ENCODE measurements around the gene POP4.

The POP4 gene

DNA sequence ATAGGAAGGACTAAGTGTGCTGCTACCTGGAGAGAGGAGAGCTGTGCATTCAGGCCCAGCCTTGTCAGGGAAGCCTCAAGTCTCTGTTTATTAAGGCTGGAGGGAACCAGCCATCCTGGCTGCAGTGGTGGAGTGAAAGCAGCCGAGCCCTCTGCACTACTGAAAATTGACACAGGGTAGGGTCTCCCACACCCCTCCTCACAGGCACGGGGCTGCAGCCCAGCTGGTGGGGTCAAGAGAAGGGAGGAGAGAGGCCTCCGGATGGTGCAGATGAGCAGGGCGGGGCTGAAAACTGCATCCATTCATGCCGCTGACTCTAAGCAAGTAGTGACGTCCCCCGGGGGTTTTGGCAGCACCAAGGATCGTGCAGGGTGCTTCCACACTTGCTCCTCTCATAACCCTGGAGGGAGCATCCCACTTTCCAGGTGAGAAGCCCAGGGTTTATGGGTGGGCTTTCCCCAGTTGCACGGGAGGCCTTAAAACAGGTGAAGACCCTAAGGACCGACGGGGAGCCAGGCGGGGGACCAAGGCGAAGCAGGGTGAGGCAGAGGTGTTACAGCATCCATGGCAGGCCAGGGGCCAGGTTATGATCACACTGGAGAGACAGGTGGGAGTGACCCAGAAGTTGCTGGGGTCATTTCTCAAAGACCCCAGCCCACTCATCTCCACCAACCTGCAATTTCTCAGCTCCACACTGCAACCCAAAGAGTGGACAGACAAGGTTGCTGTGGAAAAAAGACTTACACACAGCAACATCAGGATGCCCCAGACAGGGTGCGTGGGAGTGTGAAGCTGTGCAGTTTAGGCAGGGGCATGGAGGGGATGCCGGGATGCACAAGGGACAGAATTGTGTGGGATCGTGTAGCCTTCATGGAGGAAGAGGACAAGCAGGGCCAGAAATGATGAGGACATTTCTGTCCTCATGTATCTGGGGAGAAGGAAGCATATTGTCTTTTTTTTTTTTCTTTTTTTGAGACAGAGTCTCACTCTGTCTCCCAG lies 43.5 kb upstream of the POP4 start:
- H3K27ac ChIP-seq (ENCODE audit: extremely low read depth, low read depth, low read length), result no peak overlapping the region
- TF ChIP-seq, protein P1, sequence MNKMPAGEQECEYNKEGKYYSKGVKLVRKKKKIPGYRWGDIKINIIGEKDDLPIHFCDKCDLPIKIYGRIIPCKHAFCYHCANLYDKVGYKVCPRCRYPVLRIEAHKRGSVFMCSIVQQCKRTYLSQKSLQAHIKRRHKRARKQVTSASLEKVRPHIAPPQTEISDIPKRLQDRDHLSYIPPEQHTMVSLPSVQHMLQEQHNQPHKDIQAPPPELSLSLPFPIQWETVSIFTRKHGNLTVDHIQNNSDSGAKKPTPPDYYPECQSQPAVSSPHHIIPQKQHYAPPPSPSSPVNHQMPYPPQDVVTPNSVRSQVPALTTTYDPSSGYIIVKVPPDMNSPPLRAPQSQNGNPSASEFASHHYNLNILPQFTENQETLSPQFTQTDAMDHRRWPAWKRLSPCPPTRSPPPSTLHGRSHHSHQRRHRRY (tag by site-specific recombination; IDR thresholded peaks at IDR 0.05), result no peak
- peak; percentile 20; the same call in 1 of the 2 replicates for TF ChIP-seq EGR2 (tag by site-specific recombination; IDR thresholded peaks at IDR 0.05; ENCODE audit: low read depth)
- TF ChIP-seq ZFHX2 (tag by site-specific recombination; conservative IDR thresholded peaks at IDR 0.05), result peak; percentile 59
- ChIA-PET CTCF (interaction anchor here (0.7 to 0.9 kb wide), 2 partner anchors 12 to 131 kb away, joined by 4 read pairs; no protein-coding TSS in a partner anchor), POLR2A (interaction anchor here (0.7 to 1.0 kb wide), 2 partner anchors 12 to 53 kb away, joined by 3 to 4 read pairs; no protein-coding TSS in a partner anchor)
- H3K4me3 ChIP-seq (ENCODE audit: low read depth, low read length), result no peak overlapping the region
- H3K36me3 ChIP-seq (ENCODE audit: control insufficient read depth in 2 of 2, insufficient read depth in 1 of 2, low read length in 2 of 2), result no peaks in the 10 kb centered on the region
- 0 out of 2 replicates have a peak, but pooled peaks cover 6% of the 10 kb centered on the region for H3K4me1 ChIP-seq (ENCODE audit: control insufficient read depth, insufficient read depth, low read length)
- peaks cover 7% of the 10 kb centered on the region; the same call in 1 of the 2 replicates for H3K9me3 ChIP-seq (ENCODE audit: control insufficient read depth, insufficient read depth, low read depth, low read length)

GRCh38 chr19:29563486-29564101 lies 42.5 kb upstream of the POP4 start:
- no peaks in the 10 kb centered on the region for H3K36me3 ChIP-seq (ENCODE audit: control insufficient read depth in 2 of 2, insufficient read depth in 1 of 2, low read length in 2 of 2)
- TF ChIP-seq, protein P2, sequence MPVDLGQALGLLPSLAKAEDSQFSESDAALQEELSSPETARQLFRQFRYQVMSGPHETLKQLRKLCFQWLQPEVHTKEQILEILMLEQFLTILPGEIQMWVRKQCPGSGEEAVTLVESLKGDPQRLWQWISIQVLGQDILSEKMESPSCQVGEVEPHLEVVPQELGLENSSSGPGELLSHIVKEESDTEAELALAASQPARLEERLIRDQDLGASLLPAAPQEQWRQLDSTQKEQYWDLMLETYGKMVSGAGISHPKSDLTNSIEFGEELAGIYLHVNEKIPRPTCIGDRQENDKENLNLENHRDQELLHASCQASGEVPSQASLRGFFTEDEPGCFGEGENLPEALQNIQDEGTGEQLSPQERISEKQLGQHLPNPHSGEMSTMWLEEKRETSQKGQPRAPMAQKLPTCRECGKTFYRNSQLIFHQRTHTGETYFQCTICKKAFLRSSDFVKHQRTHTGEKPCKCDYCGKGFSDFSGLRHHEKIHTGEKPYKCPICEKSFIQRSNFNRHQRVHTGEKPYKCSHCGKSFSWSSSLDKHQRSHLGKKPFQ (tag by site-specific recombination; IDR thresholded peaks at IDR 0.05), result no peak
- TF ChIP-seq HOXC10 (CRISPR knock-in tag; IDR thresholded peaks at IDR 0.05) (no peak), ZNF324 (tag by site-specific recombination; IDR thresholded peaks at IDR 0.05) (no peak), ZBTB44 (tag by site-specific recombination; IDR thresholded peaks at IDR 0.05) (no peak), ZFP3 (tag by site-specific recombination; IDR thresholded peaks at IDR 0.05; ENCODE audit: low read depth) (no peak), ZBTB21 (tag by site-specific recombination; IDR thresholded peaks at IDR 0.05) (no peak), ZNF701 (tag by site-specific recombination; IDR thresholded peaks at IDR 0.05) (no peak), GLI4 (tag by site-specific recombination; IDR thresholded peaks at IDR 0.05) (no peak), EGR2 (tag by site-specific recombination; IDR thresholded peaks at IDR 0.05; ENCODE audit: low read depth) (no peak), ZNF670 (tag by site-specific recombination; IDR thresholded peaks at IDR 0.05; ENCODE audit: low read depth) (no peak), ZNF394 (tag by site-specific recombination; IDR thresholded peaks at IDR 0.05; ENCODE audit: borderline replicate concordance) (no peak), ZNF623 (tag by site-specific recombination; IDR thresholded peaks at IDR 0.05) (no peak), ZNF529 (tag by site-specific recombination; IDR thresholded peaks at IDR 0.05; ENCODE audit: insufficient replicate concordance) (no peak), ZNF561 (tag by site-specific recombination; IDR thresholded peaks at IDR 0.05; ENCODE audit: borderline replicate concordance) (no peak), PBX3 (CRISPR knock-in tag; IDR thresholded peaks at IDR 0.05) (no peak), REPIN1 (tag by site-specific recombination; IDR thresholded peaks at IDR 0.05; ENCODE audit: low read depth) (no peak), ZNF350 (tag by site-specific recombination; IDR thresholded peaks at IDR 0.05) (no peak)
- TF ChIP-seq, protein P3, sequence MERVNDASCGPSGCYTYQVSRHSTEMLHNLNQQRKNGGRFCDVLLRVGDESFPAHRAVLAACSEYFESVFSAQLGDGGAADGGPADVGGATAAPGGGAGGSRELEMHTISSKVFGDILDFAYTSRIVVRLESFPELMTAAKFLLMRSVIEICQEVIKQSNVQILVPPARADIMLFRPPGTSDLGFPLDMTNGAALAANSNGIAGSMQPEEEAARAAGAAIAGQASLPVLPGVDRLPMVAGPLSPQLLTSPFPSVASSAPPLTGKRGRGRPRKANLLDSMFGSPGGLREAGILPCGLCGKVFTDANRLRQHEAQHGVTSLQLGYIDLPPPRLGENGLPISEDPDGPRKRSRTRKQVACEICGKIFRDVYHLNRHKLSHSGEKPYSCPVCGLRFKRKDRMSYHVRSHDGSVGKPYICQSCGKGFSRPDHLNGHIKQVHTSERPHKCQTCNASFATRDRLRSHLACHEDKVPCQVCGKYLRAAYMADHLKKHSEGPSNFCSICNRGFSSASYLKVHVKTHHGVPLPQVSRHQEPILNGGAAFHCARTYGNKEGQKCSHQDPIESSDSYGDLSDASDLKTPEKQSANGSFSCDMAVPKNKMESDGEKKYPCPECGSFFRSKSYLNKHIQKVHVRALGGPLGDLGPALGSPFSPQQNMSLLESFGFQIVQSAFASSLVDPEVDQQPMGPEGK (tag by site-specific recombination; IDR thresholded peaks at IDR 0.05), result no peak
- TF ChIP-seq, protein P4, sequence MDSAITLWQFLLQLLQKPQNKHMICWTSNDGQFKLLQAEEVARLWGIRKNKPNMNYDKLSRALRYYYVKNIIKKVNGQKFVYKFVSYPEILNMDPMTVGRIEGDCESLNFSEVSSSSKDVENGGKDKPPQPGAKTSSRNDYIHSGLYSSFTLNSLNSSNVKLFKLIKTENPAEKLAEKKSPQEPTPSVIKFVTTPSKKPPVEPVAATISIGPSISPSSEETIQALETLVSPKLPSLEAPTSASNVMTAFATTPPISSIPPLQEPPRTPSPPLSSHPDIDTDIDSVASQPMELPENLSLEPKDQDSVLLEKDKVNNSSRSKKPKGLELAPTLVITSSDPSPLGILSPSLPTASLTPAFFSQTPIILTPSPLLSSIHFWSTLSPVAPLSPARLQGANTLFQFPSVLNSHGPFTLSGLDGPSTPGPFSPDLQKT (IDR thresholded peaks at IDR 0.05; ENCODE audit: borderline replicate concordance, low read depth, low read length), result no peak
- ChIA-PET POLR2A (interaction anchor here (0.7 to 1.0 kb wide), 2 partner anchors 13 to 54 kb away, joined by 3 to 4 read pairs; no protein-coding TSS in a partner anchor), CTCF (interaction anchor here (0.5 to 0.9 kb wide), 3 partner anchors 11 to 130 kb away, joined by 3 to 4 read pairs (median 4); no protein-coding TSS in a partner anchor)
- no peak overlapping the region for H3K4me3 ChIP-seq (ENCODE audit: low read depth, low read length)
- peaks cover 7% of the 10 kb centered on the region; the same call in 1 of the 2 replicates for H3K9me3 ChIP-seq (ENCODE audit: control insufficient read depth, insufficient read depth, low read depth, low read length)
- no peak overlapping the region for H3K27ac ChIP-seq (ENCODE audit: extremely low read depth, low read depth, low read length)
- 0 out of 2 replicates have a peak, but pooled peaks cover 6% of the 10 kb centered on the region for H3K4me1 ChIP-seq (ENCODE audit: control insufficient read depth, insufficient read depth, low read length)

Data from HEK293 (cell line).